Measurements from ENCODE around the gene DTNBP1. TPM values are rescaled to one million over a fixed set of nuclear protein-coding genes. Genes with fewer than 3 reads are reported as not detected.

DTNBP1 gene
- total RNA-seq, 2 experiments from 2014 or later: 18.3 to 19.3 TPM

- Mint-ChIP-seq H3K4me3 (no peak overlapping the region), H3K4me1 (peaks cover 2% of the 10 kb centered on the region), H3K27ac (peak overlapping the region; percentile 57), H3K36me3 (peaks cover 7% of the 10 kb centered on the region), H3K9me3 (no peaks in the 10 kb centered on the region), H3K27me3 (no peaks in the 10 kb centered on the region)
- POLR2A ChIA-PET: no interaction called here
- DNase-seq (no peak), ATAC-seq (ENCODE audit: low read depth) (no peak)
These were observed 161.7 kb downstream of the DTNBP1 start for GRCh38 chr6:15500901-15501825.

DNA sequence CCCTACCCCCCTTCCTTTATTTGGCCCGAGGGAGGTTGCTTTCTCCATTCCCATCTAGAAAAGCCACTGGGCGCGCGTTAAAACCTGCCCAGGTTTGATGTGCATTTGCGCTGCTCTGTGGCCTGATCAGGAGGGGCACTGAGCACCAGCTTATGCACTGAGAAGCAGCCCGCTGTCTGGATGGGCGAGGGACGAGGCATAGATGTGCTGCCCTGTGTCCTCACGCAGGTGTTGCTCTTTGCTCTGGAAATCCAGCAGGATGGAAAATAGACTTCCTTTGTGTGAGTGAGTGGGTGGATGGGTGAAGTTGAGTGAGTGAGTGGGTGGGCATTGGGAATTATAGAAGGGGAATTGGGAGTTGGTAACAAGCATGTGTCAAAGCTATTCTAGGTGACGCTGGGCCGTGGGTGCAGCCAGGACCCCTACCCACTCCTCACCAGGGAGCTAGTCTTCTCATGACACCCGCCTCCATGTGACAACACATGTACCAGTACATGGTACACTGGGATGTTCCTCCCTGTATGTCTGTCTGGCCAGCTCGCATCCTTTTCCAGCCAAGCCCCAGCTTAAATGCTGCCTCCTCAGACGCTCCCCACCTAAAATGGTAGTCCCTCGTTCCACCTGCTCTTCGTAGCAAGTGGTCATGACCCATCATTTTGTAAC is 162.6 kb downstream of the DTNBP1 start:
- H3K27me3 Mint-ChIP-seq: no peaks in the 10 kb centered on the region
- H3K4me3 Mint-ChIP-seq: no peak overlapping the region
- no peak for DNase-seq
- H3K4me1 Mint-ChIP-seq: peaks cover 2% of the 10 kb centered on the region
- H3K9me3 Mint-ChIP-seq: no peaks in the 10 kb centered on the region
- POLR2A ChIA-PET: no interaction called here
- H3K36me3 Mint-ChIP-seq: peaks cover 11% of the 10 kb centered on the region
- no peak for ATAC-seq (ENCODE audit: low read depth)
- peak overlapping the region; percentile 33 for H3K27ac Mint-ChIP-seq

DNA sequence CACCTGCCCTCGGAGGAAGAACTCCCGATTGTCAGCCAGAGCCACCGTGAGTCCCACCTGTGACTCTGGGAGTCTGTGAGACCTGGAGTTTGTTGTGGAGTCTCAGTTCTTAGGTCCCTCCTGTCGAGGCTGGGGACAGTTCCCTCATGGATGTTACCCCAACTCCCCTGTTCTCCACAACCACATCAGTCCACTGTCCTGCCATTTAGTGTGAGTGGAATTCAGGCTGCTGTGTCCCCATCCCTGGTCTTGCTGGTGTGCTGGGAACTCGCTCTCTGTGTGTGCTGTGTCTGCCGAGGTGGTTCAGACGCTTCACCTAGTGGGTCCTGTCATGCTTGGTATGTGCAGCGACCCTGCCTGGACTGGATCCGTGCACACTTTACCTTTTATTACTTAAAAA is 163.2 kb downstream of the DTNBP1 start:
- Mint-ChIP-seq H3K36me3 (peaks cover 11% of the 10 kb centered on the region), H3K4me3 (no peak overlapping the region)

GRCh38 chr6:15499125-15499524 is 163.7 kb downstream of the DTNBP1 start:
- Mint-ChIP-seq H3K4me3 (no peak overlapping the region), H3K36me3 (peaks cover 11% of the 10 kb centered on the region), H3K27me3 (no peaks in the 10 kb centered on the region), H3K27ac (no peak overlapping the region), H3K4me1 (peaks cover 2% of the 10 kb centered on the region), H3K9me3 (no peaks in the 10 kb centered on the region)
- ATAC-seq (ENCODE audit: low read depth) (no peak), DNase-seq (no peak)
- POLR2A ChIA-PET: no interaction called here

More for the DNA sequence above, 163.2 kb downstream of the DTNBP1 start:
- Mint-ChIP-seq H3K4me1 (peaks cover 2% of the 10 kb centered on the region), H3K27ac (no peak overlapping the region), H3K9me3 (no peaks in the 10 kb centered on the region), H3K27me3 (no peaks in the 10 kb centered on the region)
- DNase-seq (no peak), ATAC-seq (ENCODE audit: low read depth) (no peak)
- POLR2A ChIA-PET: no interaction called here

DNA sequence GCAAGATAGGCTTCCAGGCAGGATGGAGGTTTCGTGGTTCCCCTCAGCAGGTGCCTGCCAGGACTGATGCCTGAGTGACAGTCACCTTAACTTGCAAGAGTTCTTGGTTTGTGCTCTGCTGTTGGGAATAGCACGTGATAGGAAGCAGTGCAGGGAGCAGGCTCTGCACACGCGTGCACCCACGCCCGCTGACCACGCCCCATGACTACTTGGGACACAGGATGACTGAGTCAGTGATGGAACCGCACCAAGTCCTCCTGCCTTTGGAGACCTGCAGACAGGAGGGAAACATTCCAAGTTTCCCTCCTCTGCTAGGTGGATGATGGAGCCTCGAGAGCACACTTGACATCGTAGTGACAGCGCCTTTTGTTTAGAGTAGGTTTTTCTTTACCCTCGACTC is 164.2 kb downstream of the DTNBP1 start:
- Mint-ChIP-seq H3K27ac (no peak overlapping the region), H3K36me3 (peaks cover 11% of the 10 kb centered on the region), H3K4me3 (no peak overlapping the region), H3K4me1 (peaks cover 2% of the 10 kb centered on the region), H3K27me3 (no peaks in the 10 kb centered on the region), H3K9me3 (no peaks in the 10 kb centered on the region)
- no peak for ATAC-seq (ENCODE audit: low read depth)
- POLR2A ChIA-PET: no interaction called here
- DNase-seq: no peak

DNA sequence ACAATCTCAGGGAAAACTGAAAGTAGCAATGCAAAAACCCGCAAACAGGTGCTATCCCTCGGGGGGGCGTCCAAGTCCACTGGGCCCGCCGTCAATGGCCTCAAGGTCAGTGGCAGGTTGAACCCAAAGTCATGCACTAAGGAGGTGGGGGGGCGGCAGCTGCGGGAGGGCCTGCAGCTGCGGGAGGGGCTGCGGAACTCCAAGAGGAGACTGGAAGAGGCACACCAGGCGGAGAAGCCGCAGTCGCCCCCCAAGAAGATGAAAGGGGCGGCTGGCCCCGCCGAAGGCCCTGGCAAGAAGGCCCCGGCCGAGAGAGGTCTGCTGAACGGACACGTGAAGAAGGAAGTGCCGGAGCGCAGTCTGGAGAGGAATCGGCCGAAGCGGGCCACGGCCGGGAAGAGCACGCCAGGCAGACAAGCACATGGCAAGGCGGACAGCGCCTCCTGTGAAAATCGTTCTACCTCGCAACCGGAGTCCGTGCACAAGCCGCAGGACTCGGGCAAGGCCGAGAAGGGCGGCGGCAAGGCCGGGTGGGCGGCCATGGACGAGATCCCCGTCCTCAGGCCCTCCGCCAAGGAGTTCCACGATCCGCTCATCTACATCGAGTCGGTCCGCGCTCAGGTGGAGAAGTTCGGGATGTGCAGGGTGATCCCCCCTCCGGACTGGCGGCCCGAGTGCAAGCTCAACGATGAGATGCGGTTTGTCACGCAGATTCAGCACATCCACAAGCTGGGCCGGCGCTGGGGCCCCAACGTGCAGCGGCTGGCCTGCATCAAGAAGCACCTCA is 166.3 kb downstream of the DTNBP1 start:
- DNase-seq (no peak), ATAC-seq (ENCODE audit: low read depth) (no peak)
- POLR2A ChIA-PET: no interaction called here
- H3K9me3 Mint-ChIP-seq: no peaks in the 10 kb centered on the region
- H3K4me3 Mint-ChIP-seq: no peak overlapping the region
- peaks cover 10% of the 10 kb centered on the region for H3K36me3 Mint-ChIP-seq
- no peaks in the 10 kb centered on the region for H3K27me3 Mint-ChIP-seq
- no peak overlapping the region for H3K27ac Mint-ChIP-seq
- H3K4me1 Mint-ChIP-seq: peaks cover 15% of the 10 kb centered on the region

GRCh38 chr6:15495375-15495901 is 167.4 kb downstream of the DTNBP1 start:
- Mint-ChIP-seq H3K27me3 (no peaks in the 10 kb centered on the region), H3K27ac (no peak overlapping the region), H3K9me3 (no peaks in the 10 kb centered on the region), H3K4me1 (peaks cover 25% of the 10 kb centered on the region), H3K36me3 (peaks cover 10% of the 10 kb centered on the region), H3K4me3 (no peak overlapping the region)
- DNase-seq: no peak
- POLR2A ChIA-PET: no interaction called here
- ATAC-seq (ENCODE audit: low read depth): no peak

GRCh38 chr6:15493437-15494168 is 169.2 kb downstream of the DTNBP1 start:
- H3K4me3 Mint-ChIP-seq: no peak overlapping the region
- peaks cover 19% of the 10 kb centered on the region for H3K36me3 Mint-ChIP-seq
- ATAC-seq (ENCODE audit: low read depth) (no peak), DNase-seq (no peak)
- H3K4me1 Mint-ChIP-seq: peaks cover 38% of the 10 kb centered on the region
- no peaks in the 10 kb centered on the region for H3K27me3 Mint-ChIP-seq
- POLR2A ChIA-PET: no interaction called here
- no peak overlapping the region for H3K27ac Mint-ChIP-seq
- H3K9me3 Mint-ChIP-seq: no peaks in the 10 kb centered on the region

- Mint-ChIP-seq H3K9me3 (no peaks in the 10 kb centered on the region), H3K36me3 (peaks cover 26% of the 10 kb centered on the region), H3K27me3 (no peaks in the 10 kb centered on the region), H3K27ac (peak overlapping the region; percentile 74), H3K4me3 (peak overlapping the region; percentile 61), H3K4me1 (peaks cover 36% of the 10 kb centered on the region)
- DNase-seq (no peak), ATAC-seq (ENCODE audit: low read depth) (peak; percentile 5)
- POLR2A ChIA-PET: no interaction called here
These were observed 170.9 kb downstream of the DTNBP1 start for GRCh38 chr6:15491986-15492269.

DNA sequence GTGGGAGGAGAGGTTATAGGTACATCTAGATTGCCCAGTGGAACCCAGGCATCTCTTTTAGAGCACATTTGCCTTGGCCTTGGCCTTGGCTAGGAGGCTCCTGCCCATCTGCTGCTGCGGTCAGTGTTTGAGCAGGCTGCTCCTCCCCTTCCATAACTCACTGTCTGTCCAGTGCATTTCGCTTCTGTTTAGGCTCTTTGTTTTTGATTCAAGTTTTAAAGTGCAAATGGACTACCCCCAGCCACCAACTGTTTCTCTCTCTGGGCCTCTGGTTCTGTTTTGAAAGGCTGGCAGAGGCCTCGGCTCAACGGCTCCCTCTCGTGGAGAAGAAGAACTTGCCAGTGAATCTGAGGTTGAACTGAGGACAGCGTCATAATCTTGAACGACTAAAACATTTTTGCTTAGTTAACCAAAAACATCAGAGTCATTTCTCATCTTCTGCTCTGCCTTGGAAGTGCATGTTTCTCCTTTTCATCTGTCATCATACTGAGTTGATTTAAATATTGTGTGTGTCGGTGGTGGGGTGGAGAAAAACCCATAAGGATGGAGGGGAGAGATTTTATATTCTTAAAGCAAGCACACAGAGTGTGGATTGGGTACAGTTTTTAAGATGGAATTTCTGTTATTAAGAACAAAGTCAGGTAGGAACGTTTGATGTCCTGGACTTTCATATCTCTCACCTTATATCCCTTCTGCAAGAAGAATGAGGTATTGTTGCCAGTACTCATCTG is 171.4 kb downstream of the DTNBP1 start:
- no peaks in the 10 kb centered on the region for H3K9me3 Mint-ChIP-seq
- ATAC-seq (ENCODE audit: low read depth): peak; percentile 81
- POLR2A ChIA-PET: no interaction called here
- peak overlapping the region; percentile 74 for H3K27ac Mint-ChIP-seq
- DNase-seq: peak; percentile 74
- H3K4me1 Mint-ChIP-seq: peaks cover 36% of the 10 kb centered on the region
- peak overlapping the region; percentile 61 for H3K4me3 Mint-ChIP-seq
- no peaks in the 10 kb centered on the region for H3K27me3 Mint-ChIP-seq
- peaks cover 29% of the 10 kb centered on the region for H3K36me3 Mint-ChIP-seq

GRCh38 chr6:15490242-15491100 is 172.4 kb downstream of the DTNBP1 start:
- peaks cover 39% of the 10 kb centered on the region for H3K4me1 Mint-ChIP-seq
- DNase-seq: no peak
- peaks cover 26% of the 10 kb centered on the region for H3K36me3 Mint-ChIP-seq
- H3K4me3 Mint-ChIP-seq: no peak overlapping the region
- peak overlapping the region; percentile 2 for H3K27ac Mint-ChIP-seq
- no peaks in the 10 kb centered on the region for H3K9me3 Mint-ChIP-seq
- no peak for ATAC-seq (ENCODE audit: low read depth)
- POLR2A ChIA-PET: no interaction called here
- no peaks in the 10 kb centered on the region for H3K27me3 Mint-ChIP-seq
